Activated T-helper 1 cell treated with anti-CD3 and anti-CD28 coated beads, Interleukin-12 subunit alpha, Interleukin-12 subunit beta, Interleukin-2, Interleukin-4 antibody, amounts not matched to agents 30 ng/mL and 10 ng/mL and 1 ng/mL, durations not matched to agents 14 hours and 24 hours and 36 hours (primary cell): ENCODE results near the gene BCL3. TPM values are rescaled to one million over a fixed set of nuclear protein-coding genes. Genes with fewer than 3 reads are reported as not detected.

Source experiments
- DNase-seq: peaks from one replicate; pipeline ENCODE4 v3.0.0; 2021; ENCODE audit warnings: low spot score
- H3K27ac Mint-ChIP-seq: one replicate; pipeline ENCODE4 v1.8.0; 2021; ENCODE audit warnings: mild to moderate bottlenecking, mixed read lengths
- H3K27me3 Mint-ChIP-seq: one replicate; pipeline ENCODE4 v1.8.0; 2022; ENCODE audit warnings: mild to moderate bottlenecking, moderate library complexity, mixed read lengths; ENCODE audit not compliant: insufficient read depth
- H3K36me3 Mint-ChIP-seq: one replicate; pipeline ENCODE4 v1.8.0; 2021; ENCODE audit warnings: low read depth, mixed read lengths
- H3K4me1 Mint-ChIP-seq: one replicate; pipeline ENCODE4 v1.8.0; 2021; ENCODE audit warnings: low read depth, mixed read lengths
- H3K4me3 Mint-ChIP-seq: one replicate; pipeline ENCODE4 v1.8.0; 2021; ENCODE audit warnings: mild to moderate bottlenecking, moderate library complexity, mixed read lengths
- H3K9me3 Mint-ChIP-seq: one replicate; pipeline ENCODE4 v1.8.0; 2021; ENCODE audit warnings: mixed read lengths
- intact Hi-C: fragments of 100-400 bp; cut with micrococcal nuclease; formaldehyde crosslinking; loops from one replicate; pipeline ENCODE4 v1.15.1; 2024
- total RNA-seq: library from RNA; stranded (reverse); gene quantifications from 2 replicates; pipeline ENCODE4 v1.2.3, GENCODE V29; 2022

BCL3 gene
- total RNA-seq, 1 donor from 2014 or later, result 67.2 TPM

DNA sequence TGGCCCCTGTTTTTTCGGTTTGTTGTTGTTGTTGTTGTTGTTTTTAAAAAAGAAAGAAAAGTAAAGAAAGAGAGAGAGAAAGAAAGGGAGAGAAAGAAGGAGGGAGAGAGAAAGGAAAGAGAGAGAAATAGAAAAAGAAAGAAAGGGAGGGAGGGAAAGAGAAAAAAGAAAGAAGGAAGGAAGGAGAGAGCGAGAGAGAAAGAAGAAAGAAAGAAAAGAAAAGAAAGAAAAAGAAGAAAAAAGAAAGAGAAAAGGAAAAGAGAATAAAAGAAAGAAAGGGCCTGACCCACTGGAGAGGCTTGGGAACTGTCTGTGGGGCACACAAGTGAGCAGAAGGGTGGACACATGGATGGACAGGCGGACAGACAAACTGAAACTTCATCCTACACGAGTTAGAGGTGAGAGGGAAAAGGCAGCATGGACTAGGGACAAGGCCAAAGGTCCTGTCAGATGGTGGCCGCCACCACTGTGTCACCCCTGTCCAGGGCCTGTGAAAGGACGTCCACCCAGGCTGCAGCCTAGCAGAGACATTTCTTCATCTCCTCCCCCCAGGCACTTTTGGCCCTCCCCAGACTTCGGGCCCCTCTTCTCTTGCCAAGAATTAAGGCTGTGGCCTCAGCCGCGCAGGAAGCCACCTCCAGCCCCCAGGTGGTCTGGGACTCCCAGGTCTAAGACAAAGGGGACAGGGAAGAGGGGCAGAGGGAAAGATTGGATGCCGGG is 51.3 kb downstream of the BCL3 start:
- Mint-ChIP-seq H3K4me3 (no peak overlapping the region), H3K4me1 (peaks cover 9% of the 10 kb centered on the region), H3K27ac (no peak overlapping the region), H3K36me3 (no peaks in the 10 kb centered on the region), H3K9me3 (no peaks in the 10 kb centered on the region), H3K27me3 (peaks cover 8% of the 10 kb centered on the region)
- intact Hi-C loops, result loop anchor here (1.0 to 5.0 kb wide), 2 partner anchors 46 to 153 kb away; no protein-coding TSS in a partner anchor
- no peak for DNase-seq

DNA sequence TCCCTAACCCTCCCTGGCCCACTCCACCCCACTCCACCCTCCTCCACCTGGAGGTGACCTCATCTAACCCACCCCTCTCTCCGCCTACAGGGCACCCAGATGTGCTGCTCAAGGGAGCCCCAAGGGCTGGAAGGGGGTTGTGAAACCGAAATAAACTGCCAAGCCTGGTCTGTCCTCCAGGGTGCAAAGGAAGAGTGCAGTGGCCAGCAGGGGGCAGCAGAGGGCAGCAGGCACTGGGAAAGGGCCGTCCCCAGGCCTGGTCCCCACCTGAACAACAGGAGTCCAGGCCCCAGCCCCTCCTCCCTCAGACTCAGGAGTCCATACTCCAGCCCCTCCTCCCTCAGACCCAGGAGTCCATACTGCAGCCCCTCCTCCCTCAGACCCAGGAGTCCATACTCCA is 52.0 kb downstream of the BCL3 start:
- intact Hi-C loops, result loop anchor here (1.0 to 5.0 kb wide), 2 partner anchors 45 to 152 kb away; no protein-coding TSS in a partner anchor
- peaks cover 13% of the 10 kb centered on the region for H3K27me3 Mint-ChIP-seq
- DNase-seq, result peak; percentile 78
- no peaks in the 10 kb centered on the region for H3K36me3 Mint-ChIP-seq
- H3K4me3 Mint-ChIP-seq, result no peak overlapping the region
- peaks cover 9% of the 10 kb centered on the region for H3K4me1 Mint-ChIP-seq
- no peak overlapping the region for H3K27ac Mint-ChIP-seq
- H3K9me3 Mint-ChIP-seq, result no peaks in the 10 kb centered on the region

DNA sequence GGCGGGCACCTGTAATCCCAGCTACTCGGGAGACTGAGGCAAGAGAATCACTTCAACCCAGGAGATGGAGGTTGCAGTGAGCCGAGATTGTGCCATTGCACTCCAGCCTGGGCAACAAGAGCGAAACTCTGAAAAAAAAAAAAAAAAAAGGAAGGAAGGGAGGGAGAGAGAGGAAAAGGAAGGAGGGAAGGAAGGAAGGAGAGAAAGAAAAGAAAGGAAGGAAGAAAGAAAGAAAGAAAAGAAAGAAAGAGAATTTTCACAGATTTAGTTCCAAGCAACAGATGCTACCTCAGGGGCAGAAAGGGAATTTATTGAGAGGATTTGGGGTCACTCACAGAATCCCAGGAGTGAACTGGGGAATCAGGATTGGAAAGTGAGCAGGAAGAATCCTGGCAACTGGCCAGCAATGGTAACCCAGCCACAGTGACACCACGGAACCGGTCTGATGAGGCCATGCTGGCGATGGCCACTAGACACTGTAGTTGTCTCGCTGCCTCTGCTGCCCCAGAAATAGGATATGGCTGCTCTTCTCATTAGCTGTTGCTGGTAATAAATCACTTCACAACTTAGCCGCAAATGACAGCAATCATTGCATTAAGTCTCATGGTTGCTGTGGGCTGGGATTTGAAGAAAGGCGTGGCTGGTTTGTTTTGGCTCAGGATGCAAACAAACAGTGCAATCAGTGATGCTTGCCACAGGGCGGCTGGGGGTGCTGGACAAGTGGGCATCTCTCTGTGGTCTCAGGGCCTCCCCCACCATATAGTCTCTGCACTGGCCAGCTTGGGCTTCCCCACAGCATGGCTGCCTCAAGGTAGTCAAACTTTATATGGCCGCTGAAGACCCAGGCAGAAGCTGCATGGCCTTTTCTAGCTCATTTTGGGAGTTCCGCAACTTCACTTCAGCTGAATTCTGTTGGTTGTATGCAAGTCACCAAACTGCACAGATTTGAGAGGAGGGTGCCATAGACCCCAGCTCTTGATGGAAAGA is 55.2 kb downstream of the BCL3 start:
- Mint-ChIP-seq H3K27me3 (peaks cover 23% of the 10 kb centered on the region), H3K36me3 (no peaks in the 10 kb centered on the region), H3K27ac (no peak overlapping the region), H3K4me1 (no peaks in the 10 kb centered on the region), H3K9me3 (no peaks in the 10 kb centered on the region), H3K4me3 (no peak overlapping the region)
- no peak for DNase-seq
- intact Hi-C loops, result loop anchor here (5.0 kb wide), 1 partner anchor 149 kb away; no protein-coding TSS in a partner anchor

DNA sequence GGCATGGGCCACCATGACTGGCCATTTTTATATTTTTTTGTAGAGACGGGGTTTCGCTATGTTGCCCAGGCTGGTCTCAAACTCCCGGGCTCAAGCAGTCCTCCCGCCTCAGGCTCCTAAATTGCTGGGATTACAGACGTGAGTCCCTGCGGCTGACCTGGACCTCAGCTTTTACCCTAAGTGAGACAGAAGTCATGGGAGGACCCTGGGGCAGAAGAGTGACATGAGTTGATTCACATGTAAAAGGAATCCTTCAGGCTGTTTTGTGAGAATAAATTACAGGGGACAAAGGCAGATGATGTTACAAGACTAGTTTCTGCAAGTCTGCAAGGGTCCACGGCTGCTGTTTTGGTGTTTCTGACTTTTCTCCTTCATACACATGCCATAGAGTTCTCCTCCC is 57.8 kb downstream of the BCL3 start:
- Mint-ChIP-seq H3K27me3 (peaks cover 28% of the 10 kb centered on the region), H3K4me1 (no peaks in the 10 kb centered on the region), H3K27ac (no peak overlapping the region), H3K36me3 (no peaks in the 10 kb centered on the region), H3K4me3 (no peak overlapping the region), H3K9me3 (no peaks in the 10 kb centered on the region)
- DNase-seq, result no peak
- intact Hi-C loops, result no loop called here

DNA sequence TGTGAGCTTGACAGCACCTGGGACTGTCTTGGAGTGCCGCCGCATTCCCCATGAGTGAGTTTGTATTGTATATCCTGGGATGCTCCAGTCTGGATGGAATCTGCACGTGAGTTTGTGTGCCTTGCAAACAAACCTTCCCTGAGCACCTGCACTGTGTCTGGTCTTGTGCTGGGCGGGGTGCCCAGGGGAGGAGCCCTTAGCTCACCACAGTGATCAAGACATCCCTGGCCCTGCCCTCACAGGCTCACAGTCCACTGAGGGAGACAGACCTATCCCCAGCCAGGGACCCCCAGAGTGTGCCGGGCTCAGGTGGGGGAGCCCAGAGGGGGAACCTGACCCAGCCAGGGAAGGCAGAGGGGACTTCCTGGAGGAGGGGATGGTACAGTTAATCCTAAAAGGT is 58.7 kb downstream of the BCL3 start:
- H3K27me3 Mint-ChIP-seq, result peaks cover 28% of the 10 kb centered on the region
- no peaks in the 10 kb centered on the region for H3K9me3 Mint-ChIP-seq
- no peak overlapping the region for H3K27ac Mint-ChIP-seq
- H3K4me1 Mint-ChIP-seq, result no peaks in the 10 kb centered on the region
- no peaks in the 10 kb centered on the region for H3K36me3 Mint-ChIP-seq
- no peak overlapping the region for H3K4me3 Mint-ChIP-seq
- DNase-seq, result no peak
- intact Hi-C loops, result no loop called here

DNA sequence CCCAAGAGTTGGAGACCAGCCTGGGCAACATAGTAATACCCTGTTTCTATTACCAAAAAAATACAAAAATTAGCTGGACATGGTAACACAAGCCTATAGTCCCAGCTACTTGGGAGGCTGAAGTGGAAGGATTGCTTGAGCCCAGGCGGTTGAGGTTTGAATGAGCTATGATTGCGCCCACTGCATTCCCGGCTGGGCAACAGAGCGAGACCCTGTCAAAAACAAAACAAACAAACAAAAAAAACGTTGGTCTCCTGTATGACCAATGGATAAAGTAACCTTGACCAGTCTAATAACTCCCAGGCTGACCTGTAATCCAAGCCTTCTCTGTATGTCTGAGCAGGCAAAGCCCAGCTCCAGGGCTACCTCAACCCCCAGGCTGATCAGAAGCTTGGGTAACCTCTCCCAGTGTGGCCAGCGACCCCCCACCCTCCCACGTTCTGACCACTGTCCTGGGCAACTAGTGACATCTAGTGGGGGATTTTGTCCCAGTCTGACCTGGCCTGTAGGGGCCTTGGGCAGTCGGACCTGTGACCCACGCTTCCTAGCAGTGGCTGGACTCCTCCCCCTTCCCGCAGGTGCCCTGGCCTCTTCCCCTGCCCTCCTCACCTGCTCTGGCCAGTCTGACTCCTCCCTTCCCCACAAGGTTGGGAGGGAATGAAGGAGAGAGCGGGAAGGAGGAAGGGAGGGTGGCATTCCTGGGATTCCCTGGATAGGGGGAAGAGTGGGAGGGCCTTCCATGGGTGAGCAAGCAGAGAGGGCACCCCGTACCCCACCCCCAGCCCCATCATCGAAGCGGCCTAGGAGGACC is 59.3 kb downstream of the BCL3 start:
- Mint-ChIP-seq H3K9me3 (no peaks in the 10 kb centered on the region), H3K27me3 (peaks cover 26% of the 10 kb centered on the region), H3K4me3 (no peak overlapping the region), H3K4me1 (no peaks in the 10 kb centered on the region), H3K36me3 (no peaks in the 10 kb centered on the region), H3K27ac (no peak overlapping the region)
- intact Hi-C loops, result no loop called here
- no peak for DNase-seq

DNA sequence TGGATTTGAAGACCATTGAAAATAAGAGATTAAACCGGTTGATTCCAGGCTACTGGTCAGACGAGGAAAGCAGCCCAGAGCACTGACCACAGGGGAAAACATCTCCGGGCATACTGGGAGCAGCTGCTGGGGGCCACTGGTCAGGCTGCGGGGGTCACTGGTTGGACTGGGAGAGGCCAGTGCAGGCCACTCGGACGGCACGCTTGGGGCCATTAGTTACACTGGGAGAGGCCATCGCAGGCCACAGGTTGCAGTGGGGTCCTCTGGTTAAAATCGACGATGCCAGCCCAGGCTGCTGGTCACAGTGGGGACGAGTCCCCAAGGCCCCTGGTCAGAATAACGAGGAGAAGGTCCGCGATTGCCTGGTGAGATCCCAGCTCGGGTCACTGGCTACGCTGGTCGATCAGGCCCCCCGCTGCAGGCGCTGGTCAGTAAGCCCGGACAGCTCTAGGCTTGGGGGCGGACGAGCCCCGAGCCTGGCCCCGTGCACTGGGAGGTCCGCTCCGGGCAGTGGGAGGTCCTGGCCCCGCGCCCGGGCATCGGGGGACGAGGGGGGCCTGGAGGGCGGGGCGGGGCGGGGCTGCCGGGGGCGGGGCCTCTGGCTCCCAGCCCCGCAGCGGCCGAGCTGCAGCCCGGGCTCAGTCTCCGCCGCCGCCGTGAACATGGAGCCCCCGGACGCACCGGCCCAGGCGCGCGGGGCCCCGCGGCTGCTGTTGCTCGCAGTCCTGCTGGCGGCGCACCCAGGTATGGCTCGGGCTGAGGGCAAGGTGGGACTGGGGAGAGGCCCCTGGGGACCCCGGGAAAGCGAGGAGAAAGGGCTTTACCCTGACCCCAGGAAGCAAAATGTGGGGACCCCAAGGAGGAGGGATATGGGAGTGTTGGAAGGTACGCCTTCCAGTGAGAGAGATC is 60.2 kb downstream of the BCL3 start, which contains the start of gene BCAM:
Gene BCAM, plus strand, starts transcription at position 641 of the 909 bp plus-strand sequence. Its CDS starts 22 bp downstream, at position 663.
- DNase-seq, result no peak
- Mint-ChIP-seq H3K4me1 (no peaks in the 10 kb centered on the region), H3K27me3 (peaks cover 28% of the 10 kb centered on the region), H3K9me3 (no peaks in the 10 kb centered on the region), H3K36me3 (no peaks in the 10 kb centered on the region), H3K4me3 (no peak within 1 kb of the TSS), H3K27ac (no peak within 1 kb of the TSS)
- intact Hi-C loops, result no loop called here

Other genes with a start within 250 kb of the BCL3 start
- gene ZNF180, start 248.2 kb upstream of the BCL3 start, total RNA-seq, result 8.8 and 10.1 TPM in 2 replicates
- not detected in 2 replicates for gene CEACAM20, start 219.0 kb upstream of the BCL3 start, total RNA-seq
- not detected in 2 replicates for gene IGSF23, start 135.1 kb upstream of the BCL3 start, total RNA-seq
- gene PVR, start 104.8 kb upstream of the BCL3 start, total RNA-seq, result 19.3 and 20.6 TPM in 2 replicates
- gene CEACAM19, start 77.2 kb upstream of the BCL3 start, total RNA-seq, result 1.1 and 1.3 TPM in 2 replicates
- not detected in 2 replicates for gene CEACAM16, start 49.6 kb upstream of the BCL3 start, total RNA-seq
- gene CBLC, start 29.2 kb downstream of the BCL3 start, total RNA-seq, result not detected in 2 replicates
- not detected in 2 replicates for gene BCAM, start 60.4 kb downstream of the BCL3 start, total RNA-seq
- 0.08 and 0.39 TPM in 2 replicates for gene NECTIN2, start 97.6 kb downstream of the BCL3 start, total RNA-seq
- 209 and 211 TPM in 2 replicates for gene TOMM40, start 142.5 kb downstream of the BCL3 start, total RNA-seq
- 0.41 and 0.42 TPM in 2 replicates for gene APOE, start 157.1 kb downstream of the BCL3 start, total RNA-seq
- gene APOC1, start 165.9 kb downstream of the BCL3 start, total RNA-seq, result 1.2 TPM in 1 of 2 replicates, not detected in the other
- gene APOC4, start 193.5 kb downstream of the BCL3 start, total RNA-seq, result not detected in 2 replicates
- not detected in 2 replicates for gene APOC2, start 197.3 kb downstream of the BCL3 start, total RNA-seq
- 86.1 and 93.1 TPM in 2 replicates for gene CLPTM1, start 206.7 kb downstream of the BCL3 start, total RNA-seq